Measurements from ENCODE around the gene MACROH2A1.
A peak's percentile ranks its signal among the peaks of the same experiment; 100 is the strongest.

MACROH2A1 gene

GRCh38 chr5:135340568-135340967 is 58.5 kb downstream of the MACROH2A1 start:
- Histone ChIP-seq H3K27me3 (ENCODE audit: insufficient read depth, low read length, poor library complexity) (no peaks in the 10 kb centered on the region), H3K27ac (ENCODE audit: low read length) (no peak overlapping the region; the same call in 1 of the 2 replicates), H3K36me3 (ENCODE audit: insufficient read depth, low read length) (peaks cover 100% of the 10 kb centered on the region), H3K9me3 (ENCODE audit: insufficient read depth, low read length, severe bottlenecking) (no peaks in the 10 kb centered on the region), H3K9ac (ENCODE audit: low read depth, low read length) (no peak overlapping the region), H3K79me2 (ENCODE audit: insufficient read depth, low read length) (peaks cover 4% of the 10 kb centered on the region), H3K4me1 (ENCODE audit: insufficient read depth, low read length) (no peaks in the 10 kb centered on the region), H3K4me2 (ENCODE audit: insufficient read depth, low read length) (no peak overlapping the region), H4K20me1 (ENCODE audit: insufficient read depth, low read length) (peaks cover 52% of the 10 kb centered on the region; the same call in 1 of the 2 replicates), H3K4me3 (ENCODE audit: low read depth in 1 of 2, low read length in 2 of 2) (no peak overlapping the region), H2AFZ (ENCODE audit: low read depth, low read length) (no peak overlapping the region)
- ATAC-seq (ENCODE audit: insufficient read depth, low read depth) (no peak), DNase-seq (no peak)
- TF ChIP-seq CTCF (IDR thresholded peaks at IDR 0.05; ENCODE audit: borderline replicate concordance, extremely low read depth, low read length, poor library complexity, severe bottlenecking), result no peak
- TF ChIP-seq EZH2 (IDR thresholded peaks at IDR 0.05; ENCODE audit: borderline replicate concordance, low read depth, low read length, severe bottlenecking), result no peak

- Histone ChIP-seq H4K20me1 (ENCODE audit: insufficient read depth, low read length) (peaks cover 48% of the 10 kb centered on the region; the same call in 1 of the 2 replicates), H3K36me3 (ENCODE audit: insufficient read depth, low read length) (peaks cover 100% of the 10 kb centered on the region), H3K27me3 (ENCODE audit: insufficient read depth, low read length, poor library complexity) (no peaks in the 10 kb centered on the region), H3K4me1 (ENCODE audit: insufficient read depth, low read length) (no peaks in the 10 kb centered on the region), H3K4me2 (ENCODE audit: insufficient read depth, low read length) (no peak overlapping the region), H3K9ac (ENCODE audit: low read depth, low read length) (no peak overlapping the region), H3K4me3 (ENCODE audit: low read depth in 1 of 2, low read length in 2 of 2) (no peak overlapping the region), H3K27ac (ENCODE audit: low read length) (no peak overlapping the region), H2AFZ (ENCODE audit: low read depth, low read length) (no peak overlapping the region), H3K9me3 (ENCODE audit: insufficient read depth, low read length, severe bottlenecking) (no peaks in the 10 kb centered on the region), H3K79me2 (ENCODE audit: insufficient read depth, low read length) (peaks cover 4% of the 10 kb centered on the region)
- no peak for ATAC-seq (ENCODE audit: insufficient read depth, low read depth)
- TF ChIP-seq EZH2 (IDR thresholded peaks at IDR 0.05; ENCODE audit: borderline replicate concordance, low read depth, low read length, severe bottlenecking), result no peak
- no peak for TF ChIP-seq CTCF (IDR thresholded peaks at IDR 0.05; ENCODE audit: borderline replicate concordance, extremely low read depth, low read length, poor library complexity, severe bottlenecking)
- no peak for DNase-seq
Measured at GRCh38 chr5:135339623-135340022, 59.4 kb downstream of the MACROH2A1 start.

GRCh38 chr5:135339189-135339588 is 59.8 kb downstream of the MACROH2A1 start:
- DNase-seq (no peak), ATAC-seq (ENCODE audit: insufficient read depth, low read depth) (no peak)
- Histone ChIP-seq H3K9me3 (ENCODE audit: insufficient read depth, low read length, severe bottlenecking) (no peaks in the 10 kb centered on the region), H3K27me3 (ENCODE audit: insufficient read depth, low read length, poor library complexity) (no peaks in the 10 kb centered on the region), H4K20me1 (ENCODE audit: insufficient read depth, low read length) (peaks cover 47% of the 10 kb centered on the region; the same call in 1 of the 2 replicates), H3K9ac (ENCODE audit: low read depth, low read length) (no peak overlapping the region), H3K4me3 (ENCODE audit: low read depth in 1 of 2, low read length in 2 of 2) (no peak overlapping the region), H2AFZ (ENCODE audit: low read depth, low read length) (no peak overlapping the region), H3K4me1 (ENCODE audit: insufficient read depth, low read length) (no peaks in the 10 kb centered on the region), H3K79me2 (ENCODE audit: insufficient read depth, low read length) (peaks cover 4% of the 10 kb centered on the region), H3K36me3 (ENCODE audit: insufficient read depth, low read length) (peaks cover 100% of the 10 kb centered on the region), H3K27ac (ENCODE audit: low read length) (no peak overlapping the region), H3K4me2 (ENCODE audit: insufficient read depth, low read length) (no peak overlapping the region)
- TF ChIP-seq CTCF (IDR thresholded peaks at IDR 0.05; ENCODE audit: borderline replicate concordance, extremely low read depth, low read length, poor library complexity, severe bottlenecking) (no peak), EZH2 (IDR thresholded peaks at IDR 0.05; ENCODE audit: borderline replicate concordance, low read depth, low read length, severe bottlenecking) (no peak)

- Histone ChIP-seq H3K4me3 (ENCODE audit: low read depth in 1 of 2, low read length in 2 of 2) (no peak overlapping the region), H2AFZ (ENCODE audit: low read depth, low read length) (no peak overlapping the region), H3K9ac (ENCODE audit: low read depth, low read length) (no peak overlapping the region), H3K79me2 (ENCODE audit: insufficient read depth, low read length) (no peaks in the 10 kb centered on the region), H3K27ac (ENCODE audit: low read length) (peak overlapping the region; percentile 15), H3K27me3 (ENCODE audit: insufficient read depth, low read length, poor library complexity) (no peaks in the 10 kb centered on the region), H3K4me2 (ENCODE audit: insufficient read depth, low read length) (no peak overlapping the region), H3K9me3 (ENCODE audit: insufficient read depth, low read length, severe bottlenecking) (no peaks in the 10 kb centered on the region), H3K36me3 (ENCODE audit: insufficient read depth, low read length) (peaks cover 100% of the 10 kb centered on the region), H3K4me1 (ENCODE audit: insufficient read depth, low read length) (no peaks in the 10 kb centered on the region), H4K20me1 (ENCODE audit: insufficient read depth, low read length) (peaks cover 46% of the 10 kb centered on the region)
- ATAC-seq (ENCODE audit: insufficient read depth, low read depth) (no peak; the same call in 2 of the 3 replicates), DNase-seq (no peak)
- TF ChIP-seq EZH2 (IDR thresholded peaks at IDR 0.05; ENCODE audit: borderline replicate concordance, low read depth, low read length, severe bottlenecking), result no peak
- TF ChIP-seq CTCF (IDR thresholded peaks at IDR 0.05; ENCODE audit: borderline replicate concordance, extremely low read depth, low read length, poor library complexity, severe bottlenecking), result no peak
Measured at GRCh38 chr5:135337064-135337463, 62.0 kb downstream of the MACROH2A1 start.

All from DND-41 (cell line).